ENCODE measurements around the gene SLC37A1.

Gene SLC37A1

GRCh38 chr21:42527489-42528158 is 14.0 kb downstream of the SLC37A1 start:
- Histone ChIP-seq H3K4me3 (ENCODE audit: extremely low read depth, insufficient read depth, low read length, poor library complexity, severe bottlenecking) (no peak overlapping the region), H3K4me1 (ENCODE audit: control insufficient read depth, insufficient read depth, low read length, poor library complexity, severe bottlenecking) (peaks cover 16% of the 10 kb centered on the region), H3K27ac (ENCODE audit: low read depth, low read length, severe bottlenecking) (no peak overlapping the region), H3K36me3 (ENCODE audit: control insufficient read depth, insufficient read depth, low read length) (no peaks in the 10 kb centered on the region), H3K9me3 (ENCODE audit: control insufficient read depth, low read length) (no peaks in the 10 kb centered on the region)
- WGBS, 2 experiments (ENCODE audit: insufficient coverage in 2 of 2), result 94 to 96% methylated on average over 9 to 11 of the region's 13 CpGs

- no peaks in the 10 kb centered on the region for H3K9me3 ChIP-seq (ENCODE audit: control insufficient read depth, low read length)
- no peak overlapping the region for H3K4me3 ChIP-seq (ENCODE audit: extremely low read depth, insufficient read depth, low read length, poor library complexity, severe bottlenecking)
- no peaks in the 10 kb centered on the region for H3K36me3 ChIP-seq (ENCODE audit: control insufficient read depth, insufficient read depth, low read length)
- H3K4me1 ChIP-seq (ENCODE audit: control insufficient read depth, insufficient read depth, low read length, poor library complexity, severe bottlenecking), result peaks cover 18% of the 10 kb centered on the region
- H3K27ac ChIP-seq (ENCODE audit: low read depth, low read length, severe bottlenecking), result no peak overlapping the region
- WGBS, 2 experiments (ENCODE audit: insufficient coverage in 2 of 2), result 83 to 92% methylated on average over 3 to 5 of the region's 5 CpGs
These were observed 16.5 kb downstream of the SLC37A1 start for GRCh38 chr21:42530167-42530518.

GRCh38 chr21:42531771-42532170 is 18.1 kb downstream of the SLC37A1 start:
- Histone ChIP-seq H3K27ac (ENCODE audit: low read depth, low read length, severe bottlenecking) (no peak overlapping the region), H3K4me3 (ENCODE audit: extremely low read depth, insufficient read depth, low read length, poor library complexity, severe bottlenecking) (no peak overlapping the region), H3K36me3 (ENCODE audit: control insufficient read depth, insufficient read depth, low read length) (no peaks in the 10 kb centered on the region), H3K4me1 (ENCODE audit: control insufficient read depth, insufficient read depth, low read length, poor library complexity, severe bottlenecking) (peaks cover 10% of the 10 kb centered on the region), H3K9me3 (ENCODE audit: control insufficient read depth, low read length) (no peaks in the 10 kb centered on the region)
- WGBS, 2 experiments (ENCODE audit: insufficient coverage in 2 of 2), result 94 to 96% methylated on average over 7 of the region's 8 CpGs

- H3K27ac ChIP-seq (ENCODE audit: low read depth, low read length, severe bottlenecking), result no peak overlapping the region
- H3K9me3 ChIP-seq (ENCODE audit: control insufficient read depth, low read length), result no peaks in the 10 kb centered on the region
- H3K4me1 ChIP-seq (ENCODE audit: control insufficient read depth, insufficient read depth, low read length, poor library complexity, severe bottlenecking), result peaks cover 10% of the 10 kb centered on the region
- H3K36me3 ChIP-seq (ENCODE audit: control insufficient read depth, insufficient read depth, low read length), result no peaks in the 10 kb centered on the region
- H3K4me3 ChIP-seq (ENCODE audit: extremely low read depth, insufficient read depth, low read length, poor library complexity, severe bottlenecking), result no peak overlapping the region
- WGBS, 2 experiments (ENCODE audit: insufficient coverage in 2 of 2), result 93% methylated on average over 17 to 18 of the region's 18 CpGs
These were observed 19.0 kb downstream of the SLC37A1 start for GRCh38 chr21:42532466-42533181.

GRCh38 chr21:42533306-42533962 is 19.8 kb downstream of the SLC37A1 start:
- peaks cover 10% of the 10 kb centered on the region for H3K4me1 ChIP-seq (ENCODE audit: control insufficient read depth, insufficient read depth, low read length, poor library complexity, severe bottlenecking)
- 92 to 98% methylated on average over 8 to 11 of the region's 13 CpGs for WGBS, 2 experiments (ENCODE audit: insufficient coverage in 2 of 2)
- H3K27ac ChIP-seq (ENCODE audit: low read depth, low read length, severe bottlenecking), result no peak overlapping the region
- H3K9me3 ChIP-seq (ENCODE audit: control insufficient read depth, low read length), result no peaks in the 10 kb centered on the region
- no peak overlapping the region for H3K4me3 ChIP-seq (ENCODE audit: extremely low read depth, insufficient read depth, low read length, poor library complexity, severe bottlenecking)
- no peaks in the 10 kb centered on the region for H3K36me3 ChIP-seq (ENCODE audit: control insufficient read depth, insufficient read depth, low read length)

- H3K9me3 ChIP-seq (ENCODE audit: control insufficient read depth, low read length), result no peaks in the 10 kb centered on the region
These were observed 20.3 kb downstream of the SLC37A1 start for GRCh38 chr21:42533963-42534355.

GRCh38 chr21:42534421-42535378 is 21.0 kb downstream of the SLC37A1 start:
- Histone ChIP-seq H3K27ac (ENCODE audit: low read depth, low read length, severe bottlenecking) (no peak overlapping the region), H3K36me3 (ENCODE audit: control insufficient read depth, insufficient read depth, low read length) (no peaks in the 10 kb centered on the region), H3K4me3 (ENCODE audit: extremely low read depth, insufficient read depth, low read length, poor library complexity, severe bottlenecking) (no peak overlapping the region), H3K9me3 (ENCODE audit: control insufficient read depth, low read length) (no peaks in the 10 kb centered on the region), H3K4me1 (ENCODE audit: control insufficient read depth, insufficient read depth, low read length, poor library complexity, severe bottlenecking) (peaks cover 10% of the 10 kb centered on the region)
- 90 to 91% methylated on average over 22 to 23 of the region's 28 CpGs for WGBS, 2 experiments (ENCODE audit: insufficient coverage in 2 of 2)

More at GRCh38 chr21:42533963-42534355, 20.3 kb downstream of the SLC37A1 start:
- H3K36me3 ChIP-seq (ENCODE audit: control insufficient read depth, insufficient read depth, low read length), result no peaks in the 10 kb centered on the region
- WGBS, 2 experiments (ENCODE audit: insufficient coverage in 2 of 2), result 92 to 97% methylated on average over 4 of the region's 4 CpGs
- H3K4me3 ChIP-seq (ENCODE audit: extremely low read depth, insufficient read depth, low read length, poor library complexity, severe bottlenecking), result no peak overlapping the region
- H3K4me1 ChIP-seq (ENCODE audit: control insufficient read depth, insufficient read depth, low read length, poor library complexity, severe bottlenecking), result peaks cover 10% of the 10 kb centered on the region
- H3K27ac ChIP-seq (ENCODE audit: low read depth, low read length, severe bottlenecking), result no peak overlapping the region

GRCh38 chr21:42535602-42536171 is 22.0 kb downstream of the SLC37A1 start:
- Histone ChIP-seq H3K4me3 (ENCODE audit: extremely low read depth, insufficient read depth, low read length, poor library complexity, severe bottlenecking) (no peak overlapping the region), H3K9me3 (ENCODE audit: control insufficient read depth, low read length) (no peaks in the 10 kb centered on the region), H3K4me1 (ENCODE audit: control insufficient read depth, insufficient read depth, low read length, poor library complexity, severe bottlenecking) (peaks cover 10% of the 10 kb centered on the region), H3K36me3 (ENCODE audit: control insufficient read depth, insufficient read depth, low read length) (no peaks in the 10 kb centered on the region), H3K27ac (ENCODE audit: low read depth, low read length, severe bottlenecking) (no peak overlapping the region)
- 92 to 96% methylated on average over 14 to 17 of the region's 17 CpGs for WGBS, 2 experiments (ENCODE audit: insufficient coverage in 2 of 2)

GRCh38 chr21:42536601-42537000 is 22.9 kb downstream of the SLC37A1 start:
- 81 to 92% methylated on average over 6 to 7 of the region's 8 CpGs for WGBS, 2 experiments (ENCODE audit: insufficient coverage in 2 of 2)
- Histone ChIP-seq H3K9me3 (ENCODE audit: control insufficient read depth, low read length) (no peaks in the 10 kb centered on the region), H3K4me3 (ENCODE audit: extremely low read depth, insufficient read depth, low read length, poor library complexity, severe bottlenecking) (no peak overlapping the region), H3K27ac (ENCODE audit: low read depth, low read length, severe bottlenecking) (no peak overlapping the region), H3K36me3 (ENCODE audit: control insufficient read depth, insufficient read depth, low read length) (no peaks in the 10 kb centered on the region), H3K4me1 (ENCODE audit: control insufficient read depth, insufficient read depth, low read length, poor library complexity, severe bottlenecking) (peaks cover 4% of the 10 kb centered on the region)
